GM23338 (cell line): ENCODE results near the gene AJUBA. TPM values are rescaled to one million over a fixed set of nuclear protein-coding genes. Genes with fewer than 3 reads are reported as not detected.

Experiments used
- ATAC-seq: fragments of 200-7000 bp; cut with Tn5 transposase; 3 replicates; pipeline ENCODE4 v1.9.1; 2020
- DNase-seq: peaks from one replicate; pipeline ENCODE4 v3.0.0-alpha.2; 2015; ENCODE audit warnings: low spot score
- H2AFZ ChIP-seq: fragments of 200-600 bp; sonication (generic); 2 replicates; pipeline ENCODE4 v1.8.0; 2016; ENCODE audit warnings: antibody characterized with exemption, mild to moderate bottlenecking, moderate library complexity
- H3F3A ChIP-seq: fragments of 200-600 bp; sonication (generic); replicated peaks from 2 replicates; pipeline ENCODE4 v1.8.0; 2017; ENCODE audit warnings: antibody characterized with exemption, mixed run types, low read depth
- H3K27ac ChIP-seq: fragments of 200-600 bp; sonication (generic); 2 replicates; pipeline ENCODE4 v1.6.1; 2016; ENCODE audit warnings: low read depth
- H3K27me3 ChIP-seq: fragments of 200-600 bp; sonication (generic); 2 replicates; pipeline ENCODE4 v1.8.0; 2016; ENCODE audit warnings: mild to moderate bottlenecking, mixed run types, moderate library complexity; ENCODE audit not compliant: insufficient read depth
- H3K36me3 ChIP-seq: fragments of 200-600 bp; sonication (generic); 2 replicates; pipeline ENCODE4 v1.8.0; 2016; ENCODE audit warnings: mild to moderate bottlenecking; ENCODE audit not compliant: insufficient read depth
- H3K4me1 ChIP-seq: fragments of 200-600 bp; sonication (generic); 2 replicates; pipeline ENCODE4 v1.8.0; 2016; ENCODE audit warnings: mild to moderate bottlenecking, moderate library complexity; ENCODE audit not compliant: insufficient read depth
- H3K4me2 ChIP-seq: fragments of 200-600 bp; sonication (generic); 2 replicates; pipeline ENCODE4 v1.7.1; 2017; ENCODE audit warnings: mixed run types
- H3K4me3 ChIP-seq: fragments of 200-600 bp; sonication (generic); 2 replicates; pipeline ENCODE4 v1.6.1; 2016; ENCODE audit warnings: mixed run types
- H3K79me2 ChIP-seq: fragments of 200-600 bp; sonication (generic); replicated peaks from 2 replicates; pipeline ENCODE4 v1.8.0; 2017; ENCODE audit warnings: mild to moderate bottlenecking; ENCODE audit not compliant: insufficient read depth
- H3K9me2 ChIP-seq: fragments of 200-600 bp; sonication (generic); 2 replicates; pipeline ENCODE4 v1.8.0; 2017; ENCODE audit not compliant: insufficient read depth
- H4K20me1 ChIP-seq: fragments of 200-600 bp; sonication (generic); replicated peaks from 2 replicates; pipeline ENCODE4 v1.8.0; 2017; ENCODE audit warnings: mild to moderate bottlenecking; ENCODE audit not compliant: insufficient read depth
- H3K27ac Mint-ChIP-seq: 2 replicates; pipeline ENCODE4 v1.8.0; 2020; ENCODE audit warnings: inconsistent platforms, mild to moderate bottlenecking, moderate library complexity, mixed read lengths
- H3K27me3 Mint-ChIP-seq: 3 replicates; pipeline ENCODE4 v1.8.0; 2022; ENCODE audit warnings: low read depth, mild to moderate bottlenecking, moderate library complexity, mixed read lengths, inconsistent platforms; ENCODE audit not compliant: insufficient read depth, poor library complexity
- H3K36me3 Mint-ChIP-seq: 3 replicates; pipeline ENCODE4 v1.8.0; 2021; ENCODE audit warnings: low read depth, mild to moderate bottlenecking, inconsistent platforms, moderate library complexity, mixed read lengths
- H3K4me1 Mint-ChIP-seq: 3 replicates; pipeline ENCODE4 v1.8.0; 2020; ENCODE audit warnings: mild to moderate bottlenecking, inconsistent platforms, mixed read lengths
- H3K4me3 Mint-ChIP-seq: 3 replicates; pipeline ENCODE4 v1.8.0; 2021; ENCODE audit warnings: moderate library complexity, mild to moderate bottlenecking, inconsistent platforms, mixed read lengths
- H3K9me3 Mint-ChIP-seq: 3 replicates; pipeline ENCODE4 v1.8.0; 2020; ENCODE audit warnings: moderate library complexity, mild to moderate bottlenecking, inconsistent platforms, mixed read lengths
- CREB1 ChIP-seq: fragments of 250-450 bp; sonication (Bioruptor Pico); IDR thresholded peaks from 2 replicates; pipeline ENCODE4 v1.5.0; 2020; ENCODE audit warnings: low read depth, mild to moderate bottlenecking, moderate library complexity
- CTCF ChIP-seq, 2 experiments: fragments of 200-600 bp in 1 of 2; sonication (generic) in 1 of 2; conservative IDR thresholded peaks; 2 replicates each; pipeline versions ENCODE4 v1.5.1 to v1.6.1; 2016 to 2017; ENCODE audit warnings: antibody characterized with exemption in 2 of 2, low read depth in 2 of 2, mild to moderate bottlenecking in 2 of 2, moderate library complexity in 1 of 2
- ETS1 ChIP-seq: IDR thresholded peaks from 2 replicates; pipeline ENCODE4 v1.6.1; 2016; ENCODE audit warnings: antibody characterized with exemption
- EZH2 ChIP-seq: fragments of 200-600 bp; sonication (generic); IDR thresholded peaks from one replicate; pipeline ENCODE4 v1.8.0; 2017; ENCODE audit warnings: antibody characterized with exemption, mild to moderate bottlenecking, low read depth; ENCODE audit not compliant: unreplicated experiment
- JUNB ChIP-seq: IDR thresholded peaks from one replicate; pipeline ENCODE4 v1.6.1; 2016; ENCODE audit warnings: antibody characterized with exemption; ENCODE audit not compliant: unreplicated experiment
- NANOG ChIP-seq: IDR thresholded peaks from 2 replicates; pipeline ENCODE4 v1.6.1; 2016; ENCODE audit warnings: antibody characterized with exemption, borderline replicate concordance
- POLR2AphosphoS5 ChIP-seq: IDR thresholded peaks from 2 replicates; pipeline ENCODE4 v1.6.1; 2016; ENCODE audit warnings: antibody characterized with exemption, low read depth
- REST ChIP-seq: IDR thresholded peaks from one replicate; pipeline ENCODE4 v1.6.1; 2018; ENCODE audit warnings: antibody characterized with exemption; ENCODE audit not compliant: unreplicated experiment
- ZNF114 ChIP-seq: fragments of 250-450 bp; sonication (Bioruptor Pico); IDR thresholded peaks from 2 replicates; pipeline ENCODE4 v1.5.0; 2020; ENCODE audit warnings: mild to moderate bottlenecking, moderate library complexity
- ZNF331 ChIP-seq: fragments of 250-450 bp; sonication (Bioruptor Pico); IDR thresholded peaks from 2 replicates; pipeline ENCODE4 v1.5.0; 2020; ENCODE audit warnings: low read depth, mild to moderate bottlenecking, moderate library complexity
- polyA plus RNA-seq: library from polyadenylated mRNA; unstranded; fragments of >200 nt; fragmentation: Nextera tagmentation; extraction: Ambion mirVana; gene quantifications from 2 replicates; pipeline ENCODE4 v1.2.1, GENCODE V29; 2016
- total RNA-seq: library from RNA; depleted of rRNA; stranded (reverse); fragments of >200 nt; shearing (Covaris generic); gene quantifications from 2 replicates; pipeline ENCODE4 v1.2.3, GENCODE V29; 2014

AJUBA gene
- total and polyA plus RNA-seq, 2 experiments from 2014 or later, result 11.8 to 55.9 TPM

- H3K9me3 Mint-ChIP-seq, result no peaks in the 10 kb centered on the region
- Histone ChIP-seq H3K27me3 (no peaks in the 10 kb centered on the region), H3K9me2 (no peaks in the 10 kb centered on the region), H3K4me1 (peaks cover 18% of the 10 kb centered on the region), H3K36me3 (peaks cover 35% of the 10 kb centered on the region; the same call in 1 of the 2 replicates), H3K27ac (peak overlapping the region; percentile 21; the same call in 1 of the 2 replicates), H3K4me2 (no peak overlapping the region), H3F3A (peaks cover 19% of the 10 kb centered on the region), H3K4me3 (no peak overlapping the region), H4K20me1 (peaks cover 16% of the 10 kb centered on the region), H3K79me2 (peaks cover 16% of the 10 kb centered on the region), H2AFZ (no peak overlapping the region)
- H3K4me3 Mint-ChIP-seq, result no peak overlapping the region
- ATAC-seq, result no peak; the same call in 2 of the 3 replicates
- TF ChIP-seq POLR2AphosphoS5, result no peak
- no peak for TF ChIP-seq ETS1
- peaks cover 5% of the 10 kb centered on the region for H3K27me3 Mint-ChIP-seq
- peaks cover 26% of the 10 kb centered on the region for H3K4me1 Mint-ChIP-seq
- DNase-seq, result no peak
- H3K36me3 Mint-ChIP-seq, result peaks cover 42% of the 10 kb centered on the region
- no peak overlapping the region; the same call in 1 of the 2 replicates for H3K27ac Mint-ChIP-seq
Measured at GRCh38 chr14:23024612-23025075, 42.3 kb upstream of the AJUBA start.

GRCh38 chr14:23023795-23024152, 41.4 kb upstream of the AJUBA start:
- no peak for DNase-seq
- Histone ChIP-seq H3K4me1 (peaks cover 18% of the 10 kb centered on the region), H3K4me2 (no peak overlapping the region), H3K27me3 (no peaks in the 10 kb centered on the region), H4K20me1 (peaks cover 16% of the 10 kb centered on the region), H3F3A (peaks cover 12% of the 10 kb centered on the region), H3K4me3 (no peak overlapping the region), H3K27ac (peak overlapping the region; percentile 69), H3K36me3 (peaks cover 28% of the 10 kb centered on the region; the same call in 1 of the 2 replicates), H3K9me2 (no peaks in the 10 kb centered on the region), H2AFZ (no peak overlapping the region), H3K79me2 (peaks cover 11% of the 10 kb centered on the region)
- H3K27me3 Mint-ChIP-seq, result peaks cover 5% of the 10 kb centered on the region
- no peak overlapping the region for H3K27ac Mint-ChIP-seq
- peaks cover 33% of the 10 kb centered on the region for H3K36me3 Mint-ChIP-seq
- no peaks in the 10 kb centered on the region for H3K9me3 Mint-ChIP-seq
- H3K4me1 Mint-ChIP-seq, result peaks cover 26% of the 10 kb centered on the region
- ATAC-seq, result no peak
- no peak overlapping the region for H3K4me3 Mint-ChIP-seq
- no peak for TF ChIP-seq CREB1 (CRISPR knock-in tag)
- no peak for TF ChIP-seq EZH2
- TF ChIP-seq JUNB, result no peak
- no peak for TF ChIP-seq ZNF331 (CRISPR knock-in tag)
- TF ChIP-seq ETS1, result no peak
- TF ChIP-seq CTCF (conservative IDR thresholded peaks at IDR 0.05; ENCODE audit: low read depth in 2 of 2), result no peak
- no peak for TF ChIP-seq ZNF114 (CRISPR knock-in tag)
- TF ChIP-seq REST, result no peak
- no peak for TF ChIP-seq NANOG
